AG04449 (cell line): ENCODE measurements around the gene C6orf118.

Experiments used
- CTCF ChIA-PET: fragments of 350-600 bp; formaldehyde crosslinking; extraction: SDS; loops from one replicate; lab custom pipeline; 2021; ENCODE audit warnings: antibody characterized with exemption; lab: Yijun Ruan, JAX
- POLR2A ChIA-PET: fragments of 400-600, 350-600 bp; formaldehyde crosslinking; extraction: SDS; loops from one replicate; lab custom pipeline; 2020; ENCODE audit warnings: antibody characterized with exemption, inconsistent platforms; lab: Yijun Ruan, JAX
- DNase-seq: peaks from one replicate; pipeline ENCODE4 v3.0.0-alpha.2; 2010; ENCODE audit warnings: low read depth, low spot score
- H3K4me3 ChIP-seq: 2 replicates; pipeline ENCODE4 v1.5.1; 2011; ENCODE audit warnings: low read depth, mild to moderate bottlenecking, control low read depth, low read length
- TF ChIP-seq, protein P1 (sequence below): IDR thresholded peaks from one replicate; pipeline ENCODE4 v1.5.1; 2011; ENCODE audit warnings: mild to moderate bottlenecking, moderate library complexity, low read length, control low read depth, inconsistent platforms; ENCODE audit not compliant: insufficient read depth; ENCODE audit errors: missing control alignments

Gene C6orf118

DNA sequence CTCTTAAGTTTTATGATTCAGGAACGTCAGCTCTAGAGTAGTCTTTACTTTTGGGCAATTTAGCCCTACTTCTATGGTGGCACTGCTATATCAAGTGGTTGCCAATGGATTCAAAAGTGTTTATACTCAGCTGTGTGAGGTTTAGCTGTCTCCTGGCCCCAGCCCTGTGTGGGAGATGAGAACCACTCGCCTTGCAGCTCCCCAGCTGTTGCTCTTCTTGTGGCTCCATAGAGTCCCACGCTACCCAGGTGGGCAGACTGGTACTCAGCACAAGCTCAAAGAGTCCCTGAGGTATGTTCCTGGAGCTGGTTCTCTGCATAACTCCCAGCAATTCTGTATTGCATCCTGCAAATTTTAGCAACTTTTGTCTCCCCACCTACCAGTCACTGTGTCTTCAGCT lies 59.6 kb downstream of the C6orf118 start:
- TF ChIP-seq, protein P1, sequence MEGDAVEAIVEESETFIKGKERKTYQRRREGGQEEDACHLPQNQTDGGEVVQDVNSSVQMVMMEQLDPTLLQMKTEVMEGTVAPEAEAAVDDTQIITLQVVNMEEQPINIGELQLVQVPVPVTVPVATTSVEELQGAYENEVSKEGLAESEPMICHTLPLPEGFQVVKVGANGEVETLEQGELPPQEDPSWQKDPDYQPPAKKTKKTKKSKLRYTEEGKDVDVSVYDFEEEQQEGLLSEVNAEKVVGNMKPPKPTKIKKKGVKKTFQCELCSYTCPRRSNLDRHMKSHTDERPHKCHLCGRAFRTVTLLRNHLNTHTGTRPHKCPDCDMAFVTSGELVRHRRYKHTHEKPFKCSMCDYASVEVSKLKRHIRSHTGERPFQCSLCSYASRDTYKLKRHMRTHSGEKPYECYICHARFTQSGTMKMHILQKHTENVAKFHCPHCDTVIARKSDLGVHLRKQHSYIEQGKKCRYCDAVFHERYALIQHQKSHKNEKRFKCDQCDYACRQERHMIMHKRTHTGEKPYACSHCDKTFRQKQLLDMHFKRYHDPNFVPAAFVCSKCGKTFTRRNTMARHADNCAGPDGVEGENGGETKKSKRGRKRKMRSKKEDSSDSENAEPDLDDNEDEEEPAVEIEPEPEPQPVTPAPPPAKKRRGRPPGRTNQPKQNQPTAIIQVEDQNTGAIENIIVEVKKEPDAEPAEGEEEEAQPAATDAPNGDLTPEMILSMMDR, result no peak
- no peak for DNase-seq
- ChIA-PET CTCF (no interaction called here), POLR2A (no interaction called here)
- H3K4me3 ChIP-seq, result no peak overlapping the region

DNA sequence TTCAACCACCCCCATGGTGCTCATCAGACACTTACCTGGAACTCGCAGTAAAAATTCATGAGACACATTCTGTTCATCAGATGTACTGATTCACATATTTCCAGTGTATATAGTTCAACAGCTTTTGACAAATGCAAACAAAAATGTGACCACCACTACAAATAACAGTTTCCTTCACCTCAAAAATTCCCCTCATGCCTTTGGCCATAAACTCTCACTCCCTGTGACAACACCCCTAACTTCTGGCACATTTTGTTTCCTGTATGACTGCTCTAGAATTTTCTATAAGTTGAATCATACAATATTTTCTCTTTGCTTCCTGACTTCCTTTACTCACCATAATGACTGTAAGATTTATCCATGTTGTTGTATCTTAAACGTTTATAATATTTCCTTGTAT lies 63.7 kb downstream of the C6orf118 start:
- TF ChIP-seq, protein P1, result no peak
- POLR2A ChIA-PET, result no interaction called here
- H3K4me3 ChIP-seq, result no peak overlapping the region
- no peak for DNase-seq
- CTCF ChIA-PET, result interaction anchor here (1.0 to 1.7 kb wide), 4 partner anchors 9 to 1825 kb away, joined by 3 to 14 read pairs (median 4); no protein-coding TSS in a partner anchor

GRCh38 chr6:165245287-165245686 lies 64.1 kb downstream of the C6orf118 start:
- TF ChIP-seq, protein P1, result peak; percentile 6
- DNase-seq, result no peak
- CTCF ChIA-PET, result interaction anchor here (1.0 to 3.4 kb wide), 6 partner anchors 9 to 1824 kb away, joined by 3 to 15 read pairs (median 8); no protein-coding TSS in a partner anchor
- no peak overlapping the region for H3K4me3 ChIP-seq
- POLR2A ChIA-PET, result no interaction called here

DNA sequence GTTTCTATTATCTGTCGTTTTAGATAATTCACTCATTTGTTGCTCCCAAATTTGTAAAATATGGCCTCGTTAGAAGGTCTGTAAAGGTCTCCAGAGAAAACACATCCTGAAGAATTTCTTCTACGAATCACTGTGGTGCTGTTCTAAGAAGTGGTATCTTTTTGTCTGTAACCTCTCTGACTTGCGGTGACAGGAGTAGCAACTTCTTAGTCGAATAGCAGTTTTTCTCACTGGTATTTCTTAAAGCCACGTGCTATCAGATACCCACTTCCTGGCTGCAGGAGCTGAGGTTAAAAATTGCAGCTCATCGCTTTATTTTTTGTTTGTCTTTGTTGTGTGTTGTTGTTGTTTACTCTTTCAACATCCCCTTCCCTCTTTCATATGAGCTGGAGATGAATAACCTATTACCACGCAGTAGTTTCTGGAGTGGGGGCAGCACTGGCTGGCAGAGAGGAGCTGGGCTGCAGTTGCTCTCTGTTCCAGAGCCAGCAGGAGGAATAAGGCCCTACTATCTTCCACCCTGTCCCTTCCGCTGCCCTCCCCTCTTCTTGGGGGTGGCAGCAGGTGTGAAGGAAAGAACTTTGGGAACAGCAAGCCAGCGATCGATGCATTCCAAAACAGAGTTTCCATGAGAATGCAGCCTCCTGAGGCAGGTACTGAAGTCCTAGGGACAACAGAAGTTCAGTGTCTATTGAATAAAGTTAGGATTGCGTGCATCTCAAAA lies 64.7 kb downstream of the C6orf118 start:
- ChIA-PET CTCF (interaction anchor here (1.0 to 3.4 kb wide), 7 partner anchors 8 to 1824 kb away, joined by 3 to 15 read pairs (median 4); no protein-coding TSS in a partner anchor), POLR2A (interaction anchor here (0.6 kb wide), 1 partner anchor 218 kb away, joined by 3 read pairs; no protein-coding TSS in a partner anchor)
- DNase-seq, result no peak
- no peak overlapping the region for H3K4me3 ChIP-seq
- TF ChIP-seq, protein P1, result no peak

DNA sequence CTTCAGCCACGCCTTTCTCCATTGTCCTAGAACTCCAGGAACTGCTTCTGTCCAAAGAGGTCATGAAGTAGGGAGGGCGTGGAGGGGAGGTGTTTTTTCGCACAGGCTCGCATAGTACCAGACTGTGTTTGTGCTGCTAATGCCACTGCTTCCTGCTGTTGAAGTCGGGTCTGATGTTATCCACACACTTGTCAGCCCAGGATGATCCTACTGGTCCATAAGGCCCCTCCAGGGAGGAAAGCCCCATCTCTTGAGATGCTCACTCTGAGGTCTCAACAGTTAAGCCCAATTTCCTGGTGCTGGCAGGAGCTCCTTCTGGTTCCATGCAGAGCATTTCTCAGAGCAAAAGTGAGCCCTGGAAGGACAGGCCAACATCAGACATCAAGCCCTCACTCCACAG lies 65.6 kb downstream of the C6orf118 start:
- ChIA-PET CTCF (interaction anchor here (1.0 to 3.4 kb wide), 3 partner anchors 189 to 346 kb away, joined by 3 to 15 read pairs (median 12); no protein-coding TSS in a partner anchor), POLR2A (no interaction called here)
- no peak overlapping the region for H3K4me3 ChIP-seq

GRCh38 chr6:165236326-165236725 lies 73.1 kb downstream of the C6orf118 start:
- TF ChIP-seq, protein P1, result no peak
- ChIA-PET CTCF (interaction anchor here (1.2 kb wide), 1 partner anchor 9 kb away, joined by 3 read pairs; no protein-coding TSS in a partner anchor), POLR2A (no interaction called here)
- no peak overlapping the region for H3K4me3 ChIP-seq
- DNase-seq, result no peak

More for the DNA sequence above, 65.6 kb downstream of the C6orf118 start:
- no peak for DNase-seq
- TF ChIP-seq, protein P1, result no peak
